Right atrium auricular region (tissue), 2 donors: ENCODE measurements around the gene DHX30. TPM values are rescaled to one million over a fixed set of nuclear protein-coding genes. Genes with fewer than 3 reads are reported as not detected.
"Not testable (repeated sequence)": the region's sequence is repeated elsewhere in the genome, so short reads cannot be mapped to it uniquely, and the experiment has no call there.

ENCODE experiments used
- DNase-seq: peaks from one replicate; pipeline ENCODE4 v3.0.0-alpha.2; 2019; ENCODE audit warnings: low spot score
- H3K27ac ChIP-seq, 2 donors: fragments of 200-600 bp; sonication (generic); 1 replicate in 1 of 2; 2 replicates in 1 of 2; pipeline ENCODE4 v1.5.1; 2016 to 2019
- H3K27me3 ChIP-seq, 2 donors: fragments of 200-600 bp; sonication (generic); one replicate each; pipeline versions ENCODE4 v1.5.1 to v1.6.0; 2017 to 2019
- H3K36me3 ChIP-seq: fragments of 200-600 bp; sonication (generic); one replicate; pipeline ENCODE4 v1.5.1; 2016
- H3K4me1 ChIP-seq, 2 donors: fragments of 200-600 bp; sonication (generic); one replicate each; pipeline versions ENCODE4 v1.5.1 to v1.6.0; 2017 to 2019
- H3K4me3 ChIP-seq, 2 donors: fragments of 200-600 bp; sonication (generic); 1 replicate in 1 of 2; 2 replicates in 1 of 2; pipeline ENCODE4 v1.5.1; 2017 to 2019; ENCODE audit warnings: mild to moderate bottlenecking in 1 of 2, moderate library complexity in 1 of 2
- H3K9me3 ChIP-seq, 2 donors: fragments of 200-600 bp; sonication (generic); one replicate each; pipeline ENCODE4 v1.5.1; 2019
- CTCF ChIP-seq, 2 donors: fragments of 200-600 bp; sonication (generic); IDR thresholded peaks; one replicate each; pipeline ENCODE4 v1.5.1; 2019; ENCODE audit warnings: antibody characterized with exemption in 2 of 2
- total RNA-seq, 2 donors: library from RNA; depleted of rRNA; stranded (reverse); fragments of >200 nt; gene quantifications; one replicate each; pipeline ENCODE4 v1.1.0, GENCODE V29; 2016

DHX30 gene
- total RNA-seq, 2 donors from 2014 or later, result 47.9 to 57.6 TPM

- no peaks in the 10 kb centered on the region for H3K9me3 ChIP-seq
- H3K4me1 ChIP-seq, result peaks cover 0 to 23% of the 10 kb centered on the region in 2 donors
- no peaks in the 10 kb centered on the region for H3K27me3 ChIP-seq
- H3K4me3 ChIP-seq, result peak overlapping the region; percentile 81 to 96
- peaks cover 39% of the 10 kb centered on the region for H3K36me3 ChIP-seq
- H3K27ac ChIP-seq, result peak overlapping the region; percentile 79 to 88
- peak; percentile 70 to 94 for TF ChIP-seq CTCF (IDR thresholded peaks at IDR 0.05)
- peak; percentile 68 for DNase-seq
Observed at GRCh38 chr3:47824541-47825473, 21.9 kb downstream of the DHX30 start.

GRCh38 chr3:47825590-47825989 is 22.7 kb downstream of the DHX30 start:
- H3K9me3 ChIP-seq, result no peaks in the 10 kb centered on the region
- peak overlapping the region; percentile 79 to 88 for H3K27ac ChIP-seq
- no peaks in the 10 kb centered on the region for H3K27me3 ChIP-seq
- TF ChIP-seq CTCF (IDR thresholded peaks at IDR 0.05), result no peak
- DNase-seq, result no peak
- peak overlapping the region; percentile 81 to 96 for H3K4me3 ChIP-seq
- H3K36me3 ChIP-seq, result peaks cover 43% of the 10 kb centered on the region
- peaks cover 0 to 23% of the 10 kb centered on the region in 2 donors for H3K4me1 ChIP-seq

- H3K27me3 ChIP-seq, H3K27ac ChIP-seq, H3K9me3 ChIP-seq, H3K4me3 ChIP-seq, DNase-seq: not testable (repeated sequence)
- Histone ChIP-seq H3K4me1 (peaks cover 0 to 19% of the 10 kb centered on the region in 2 donors), H3K36me3 (peaks cover 75% of the 10 kb centered on the region)
Observed at GRCh38 chr3:47829482-47829881, 26.5 kb downstream of the DHX30 start.

GRCh38 chr3:47836986-47837385 is 34.0 kb downstream of the DHX30 start:
- no peaks in the 10 kb centered on the region for H3K9me3 ChIP-seq
- H3K36me3 ChIP-seq, result peaks cover 72% of the 10 kb centered on the region
- H3K27me3 ChIP-seq, result no peaks in the 10 kb centered on the region
- H3K27ac ChIP-seq, result no peak overlapping the region
- H3K4me1 ChIP-seq, result no peaks in the 10 kb centered on the region
- no peak for TF ChIP-seq CTCF (IDR thresholded peaks at IDR 0.05)
- no peak for DNase-seq
- H3K4me3 ChIP-seq, result no peak overlapping the region

GRCh38 chr3:47838503-47838902 is 35.6 kb downstream of the DHX30 start:
- DNase-seq, result no peak
- Histone ChIP-seq H3K4me3 (no peak overlapping the region), H3K27me3 (no peaks in the 10 kb centered on the region), H3K36me3 (peaks cover 72% of the 10 kb centered on the region), H3K27ac (no peak overlapping the region), H3K4me1 (no peaks in the 10 kb centered on the region), H3K9me3 (no peaks in the 10 kb centered on the region)
- no peak for TF ChIP-seq CTCF (IDR thresholded peaks at IDR 0.05)

- H3K36me3 ChIP-seq, result peaks cover 76% of the 10 kb centered on the region
- H3K4me3 ChIP-seq, result no peak overlapping the region
- TF ChIP-seq CTCF (IDR thresholded peaks at IDR 0.05), result no peak
- no peak overlapping the region for H3K27ac ChIP-seq
- H3K27me3 ChIP-seq, result no peaks in the 10 kb centered on the region
- H3K4me1 ChIP-seq, result no peaks in the 10 kb centered on the region
- DNase-seq, result no peak
- no peaks in the 10 kb centered on the region for H3K9me3 ChIP-seq
Observed at GRCh38 chr3:47841786-47842349, 38.9 kb downstream of the DHX30 start.
